Stomach (tissue), 9 donors: Measurements from ENCODE around the gene IKBKE. TPM values are rescaled to one million over a fixed set of nuclear protein-coding genes. Genes with fewer than 3 reads are reported as not detected.

Experiments
- DNase-seq, 2 donors: peaks; one replicate each; pipeline versions ENCODE4 v3.0.0 to v3.0.0-alpha.2; 2013 to 2019
- H3K27ac ChIP-seq, 5 donors: fragments of 200-600 bp in 4 of 5; sonication (generic) in 4 of 5; one replicate each; pipeline ENCODE4 v1.5.1; 2013 to 2019; ENCODE audit warnings: mild to moderate bottlenecking in 1 of 5, moderate library complexity in 1 of 5
- H3K27me3 ChIP-seq, 3 donors: fragments of 200-600 bp; sonication (generic); one replicate each; pipeline ENCODE4 v1.5.1; 2017 to 2019; ENCODE audit warnings: mixed run types in 1 of 3
- H3K36me3 ChIP-seq, 4 donors: fragments of 200-600 bp; sonication (generic); 1 replicate in 3 of 4; 2 replicates in 1 of 4; pipeline ENCODE4 v1.5.1; 2016 to 2019
- H3K4me1 ChIP-seq, 4 donors: fragments of 200-600 bp; sonication (generic); one replicate each; pipeline ENCODE4 v1.5.1; 2016 to 2019
- H3K4me3 ChIP-seq, 4 donors: fragments of 200-600 bp; sonication (generic) in 3 of 4; one replicate each; pipeline ENCODE4 v1.5.1; 2016 to 2019; ENCODE audit warnings: mild to moderate bottlenecking in 1 of 4
- H3K9me3 ChIP-seq, 4 donors: fragments of 200-600 bp; sonication (generic); one replicate each; pipeline ENCODE4 v1.5.1; 2016 to 2019
- EP300 ChIP-seq: sonication (generic); formaldehyde crosslinking; IDR thresholded peaks from one replicate; pipeline ENCODE4 v1.6.1; 2017; ENCODE audit warnings: antibody characterized with exemption
- POLR2A ChIP-seq, 4 donors: fragments of 450-650 bp; IDR thresholded peaks; one replicate each; pipeline ENCODE4 v1.6.1; 2016; ENCODE audit warnings: antibody characterized with exemption in 4 of 4, control low read depth in 2 of 4, mild to moderate bottlenecking in 1 of 4, moderate library complexity in 1 of 4
- POLR2AphosphoS5 ChIP-seq, 3 donors: sonication (generic); formaldehyde crosslinking; IDR thresholded peaks; one replicate each; pipeline ENCODE4 v1.6.1; 2016; ENCODE audit warnings: antibody characterized with exemption in 3 of 3
- WGBS, 5 donors: extraction: QIAGEN DNeasy Blood & Tissue Kit in 3 of 5; methylation state at CpG; one replicate each; pipeline versions ENCODE4 v1.1.5 to v1.1.7; 2013 to 2018; 5-methylcytosine and 5-hydroxymethylcytosine counted together
- intact Hi-C: fragments of 100-400 bp; cut with DNase I; formaldehyde crosslinking; loops from one replicate; pipeline ENCODE4 v1.15.1; 2023; ENCODE audit warnings: low total_unique reads
- polyA plus RNA-seq, 3 donors: library from polyadenylated mRNA; stranded (reverse); fragments of 200-250 nt; gene quantifications; one replicate each; pipeline ENCODE4 v1.2.3, GENCODE V29; 2013
- total RNA-seq, 5 donors: library from RNA; depleted of rRNA; stranded (reverse); fragments of >200 nt; gene quantifications; one replicate each; pipeline versions ENCODE4 v1.1.0 to v1.2.3, GENCODE V29; 2014 to 2016
- TF ChIP-seq, protein P1 (sequence below), 7 experiments: fragments of 450-650 bp in 4 of 7; fragments of 200-600 bp in 3 of 7; sonication (generic) in 3 of 7; IDR thresholded peaks; one replicate each; pipeline ENCODE4 v1.5.1; 2016 to 2019; ENCODE audit warnings: antibody characterized with exemption in 7 of 7, control low read depth in 2 of 7, mild to moderate bottlenecking in 1 of 7
- donor health status: healthy with polysubstance abuse.
- donor health status: Bipolar disorder and iron deficiency.
- donor health status: healthy.

Gene IKBKE
- total and polyA plus RNA-seq, 8 donors, result 4.9 to 49.6 (median 7.8) TPM

DNA sequence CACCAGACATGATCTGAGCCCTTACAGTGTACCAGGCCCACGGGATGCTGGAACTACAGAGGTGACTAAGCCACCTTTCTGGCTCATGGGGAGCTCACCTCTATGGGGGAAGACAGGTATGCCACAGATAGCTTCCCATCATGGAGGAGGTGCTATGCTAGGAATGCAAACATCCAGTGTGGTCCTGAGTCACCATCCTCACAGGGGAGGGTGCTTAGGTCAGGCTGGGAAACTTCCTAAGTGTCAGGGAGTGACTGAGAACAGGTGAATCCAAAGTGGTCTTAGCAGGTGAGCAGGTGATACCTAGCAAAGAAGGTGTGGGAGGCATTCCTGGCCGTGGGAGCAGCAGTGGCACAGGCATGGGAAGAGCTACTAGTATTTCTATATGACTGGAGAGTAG is 28.4 kb downstream of the IKBKE start:
- TF ChIP-seq POLR2A (IDR thresholded peaks at IDR 0.05) (no peak), EP300 (no peak), POLR2AphosphoS5 (IDR thresholded peaks at IDR 0.05) (no peak)
- TF ChIP-seq, protein P1, sequence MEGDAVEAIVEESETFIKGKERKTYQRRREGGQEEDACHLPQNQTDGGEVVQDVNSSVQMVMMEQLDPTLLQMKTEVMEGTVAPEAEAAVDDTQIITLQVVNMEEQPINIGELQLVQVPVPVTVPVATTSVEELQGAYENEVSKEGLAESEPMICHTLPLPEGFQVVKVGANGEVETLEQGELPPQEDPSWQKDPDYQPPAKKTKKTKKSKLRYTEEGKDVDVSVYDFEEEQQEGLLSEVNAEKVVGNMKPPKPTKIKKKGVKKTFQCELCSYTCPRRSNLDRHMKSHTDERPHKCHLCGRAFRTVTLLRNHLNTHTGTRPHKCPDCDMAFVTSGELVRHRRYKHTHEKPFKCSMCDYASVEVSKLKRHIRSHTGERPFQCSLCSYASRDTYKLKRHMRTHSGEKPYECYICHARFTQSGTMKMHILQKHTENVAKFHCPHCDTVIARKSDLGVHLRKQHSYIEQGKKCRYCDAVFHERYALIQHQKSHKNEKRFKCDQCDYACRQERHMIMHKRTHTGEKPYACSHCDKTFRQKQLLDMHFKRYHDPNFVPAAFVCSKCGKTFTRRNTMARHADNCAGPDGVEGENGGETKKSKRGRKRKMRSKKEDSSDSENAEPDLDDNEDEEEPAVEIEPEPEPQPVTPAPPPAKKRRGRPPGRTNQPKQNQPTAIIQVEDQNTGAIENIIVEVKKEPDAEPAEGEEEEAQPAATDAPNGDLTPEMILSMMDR (IDR thresholded peaks at IDR 0.05), result no peak
- intact Hi-C loops, result loop anchor here (10.0 kb wide), 1 partner anchor 166 kb away; no protein-coding TSS in a partner anchor
- Histone ChIP-seq H3K4me1 (peaks cover 26 to 52% (median 39%) of the 10 kb centered on the region in 4 donors), H3K27me3 (no peaks in the 10 kb centered on the region), H3K4me3 (no peak overlapping the region), H3K36me3 (peaks cover 0 to 19% (median 4%) of the 10 kb centered on the region in 4 donors), H3K27ac (no peak overlapping the region), H3K9me3 (no peaks in the 10 kb centered on the region)
- 80 to 92% (median 84%) methylated on average over 2 of the region's 2 CpGs for WGBS, 5 donors
- DNase-seq, result no peak

DNA sequence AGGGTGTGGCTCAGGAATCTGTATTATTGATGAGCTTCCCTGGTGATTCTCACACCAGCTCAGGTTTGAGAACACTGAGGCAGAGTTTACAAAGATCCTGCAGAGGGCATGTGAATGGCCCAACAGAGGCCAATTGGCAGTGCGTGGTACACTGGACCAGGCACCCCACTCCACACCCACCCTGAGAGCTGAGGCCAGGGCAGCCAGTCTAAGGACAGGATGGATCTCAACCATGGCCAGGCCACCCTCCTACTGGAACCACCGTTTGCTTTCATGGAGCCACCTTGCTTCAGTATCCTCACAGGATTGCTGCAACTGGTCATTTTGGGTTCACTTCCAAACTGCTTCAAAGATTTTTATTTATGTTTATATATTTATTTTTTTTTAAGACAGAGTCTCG is 29.8 kb downstream of the IKBKE start:
- 88 to 97% (median 93%) methylated on average over 3 of the region's 3 CpGs for WGBS, 5 donors
- TF ChIP-seq, protein P1 (IDR thresholded peaks at IDR 0.05), result no peak
- Histone ChIP-seq H3K27me3 (no peaks in the 10 kb centered on the region), H3K27ac (no peak overlapping the region), H3K36me3 (peaks cover 0 to 12% (median 0%) of the 10 kb centered on the region in 4 donors), H3K9me3 (no peaks in the 10 kb centered on the region), H3K4me1 (peaks cover 28 to 57% (median 42%) of the 10 kb centered on the region in 4 donors), H3K4me3 (no peak overlapping the region)
- no peak for DNase-seq
- intact Hi-C loops, result no loop called here

DNA sequence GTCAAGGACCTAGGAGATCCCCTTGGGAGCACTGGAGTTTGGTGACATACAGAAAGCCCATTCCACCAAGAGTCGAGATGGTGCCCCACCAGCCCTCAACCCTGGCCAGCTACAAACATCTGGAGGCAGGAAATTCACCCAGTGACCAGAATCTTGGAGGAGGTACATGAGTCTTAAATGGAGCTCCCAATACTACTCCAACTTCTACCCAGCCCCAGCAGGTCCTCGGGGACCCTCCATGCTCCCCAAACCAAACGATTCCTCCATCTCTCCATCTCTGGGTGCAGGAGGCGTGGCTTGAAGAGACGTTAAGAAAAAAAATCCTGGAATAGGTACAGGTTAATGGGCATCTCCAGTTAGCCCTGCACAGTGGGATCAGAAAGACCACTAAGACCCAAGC is 31.6 kb downstream of the IKBKE start:
- H3K27ac ChIP-seq, result peak overlapping the region in 4 of 5 donors; percentile 21 to 81 (median 71)
- H3K9me3 ChIP-seq, result no peaks in the 10 kb centered on the region
- intact Hi-C loops, result no loop called here
- peaks cover 0 to 8% (median 0%) of the 10 kb centered on the region in 3 donors for H3K27me3 ChIP-seq
- H3K4me1 ChIP-seq, result peaks cover 27 to 55% (median 34%) of the 10 kb centered on the region in 4 donors
- TF ChIP-seq EP300 (no peak), POLR2A (IDR thresholded peaks at IDR 0.05) (no peak), POLR2AphosphoS5 (IDR thresholded peaks at IDR 0.05) (no peak)
- WGBS, 5 donors, result 71 to 87% (median 79%) methylated on average over 5 of the region's 5 CpGs
- H3K4me3 ChIP-seq, result no peak overlapping the region
- no peak for DNase-seq
- peaks cover 0 to 5% (median 0%) of the 10 kb centered on the region in 4 donors for H3K36me3 ChIP-seq

DNA sequence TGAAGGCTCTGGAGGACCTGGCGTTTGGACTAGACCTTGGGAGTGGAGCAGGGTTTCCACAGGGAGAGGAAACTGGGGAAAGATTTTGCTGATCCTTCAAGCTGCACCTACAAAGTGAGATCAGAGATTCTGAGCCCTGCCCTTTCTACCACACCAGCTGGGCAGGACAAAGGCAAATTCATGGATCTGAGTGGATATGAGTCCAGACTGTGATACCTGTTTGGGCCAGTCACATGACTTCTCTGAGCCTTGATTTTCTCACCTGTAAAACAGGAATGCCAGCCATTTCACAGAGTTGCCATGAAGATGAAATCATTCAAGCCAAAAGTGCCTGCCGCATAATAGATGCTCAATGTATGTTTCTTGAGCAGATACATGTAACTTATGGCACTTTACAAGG is 32.1 kb downstream of the IKBKE start:
- Histone ChIP-seq H3K9me3 (no peaks in the 10 kb centered on the region), H3K36me3 (peaks cover 0 to 5% (median 0%) of the 10 kb centered on the region in 4 donors), H3K27ac (peak overlapping the region in 1 of 5 donors; percentile 75), H3K4me3 (no peak overlapping the region), H3K27me3 (peaks cover 0 to 13% (median 2%) of the 10 kb centered on the region in 3 donors), H3K4me1 (peaks cover 27 to 59% (median 37%) of the 10 kb centered on the region in 4 donors)
- 83 to 92% (median 89%) methylated on average over 2 of the region's 2 CpGs for WGBS, 5 donors
- TF ChIP-seq, protein P1 (IDR thresholded peaks at IDR 0.05), result no peak
- TF ChIP-seq EP300 (no peak), POLR2A (IDR thresholded peaks at IDR 0.05) (no peak), POLR2AphosphoS5 (IDR thresholded peaks at IDR 0.05) (no peak)
- intact Hi-C loops, result no loop called here
- DNase-seq, result no peak

DNA sequence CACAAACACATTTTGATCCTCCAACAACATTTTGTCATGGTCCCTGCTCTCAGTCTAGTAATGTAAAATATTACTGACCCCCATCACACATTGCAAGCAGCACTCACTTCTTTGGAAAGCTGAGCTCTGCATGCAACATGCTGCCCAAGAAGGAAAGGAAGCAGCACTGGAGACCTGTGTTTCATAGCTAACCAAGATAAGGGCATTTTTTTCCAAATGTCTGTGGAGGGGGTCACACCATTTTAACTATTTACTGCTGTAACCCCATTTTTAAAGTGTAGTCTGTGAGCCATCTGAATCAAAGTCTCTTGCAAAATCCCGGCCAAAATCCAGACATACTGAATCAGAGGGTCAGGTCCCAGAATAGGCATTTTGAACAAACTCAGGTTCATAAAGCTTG is 32.5 kb downstream of the IKBKE start:
- peaks cover 0 to 5% (median 0%) of the 10 kb centered on the region in 4 donors for H3K36me3 ChIP-seq
- no peak overlapping the region for H3K4me3 ChIP-seq
- DNase-seq, result no peak
- intact Hi-C loops, result no loop called here
- H3K9me3 ChIP-seq, result no peaks in the 10 kb centered on the region
- TF ChIP-seq, protein P1 (IDR thresholded peaks at IDR 0.05), result no peak
- no peak for TF ChIP-seq EP300
- WGBS, 5 donors, result 86 to 97% (median 91%) methylated on average over 1 of the region's 1 CpG
- H3K27me3 ChIP-seq, result peaks cover 0 to 17% (median 7%) of the 10 kb centered on the region in 3 donors
- H3K4me1 ChIP-seq, result peaks cover 30 to 63% (median 41%) of the 10 kb centered on the region in 4 donors
- H3K27ac ChIP-seq, result no peak overlapping the region
